Smooth muscle cell (in vitro differentiated cells): Measurements from ENCODE around the gene ZC4H2. TPM values are rescaled to one million over a fixed set of nuclear protein-coding genes. Genes with fewer than 3 reads are reported as not detected.

ENCODE experiments used
- DNase-seq: peaks from one replicate; lab custom pipeline; 2025; ENCODE audit not compliant: unreplicated experiment; lab: John Stamatoyannopoulos, UW
- H2AFZ ChIP-seq: fragments of 200-600 bp; sonication (generic); 2 replicates; pipeline ENCODE4 v1.6.0; 2016; ENCODE audit warnings: antibody characterized with exemption, low read depth, mild to moderate bottlenecking
- H3F3A ChIP-seq: fragments of 200-600 bp; sonication (generic); 2 replicates; pipeline ENCODE4 v1.6.0; 2017; ENCODE audit warnings: antibody characterized with exemption, low read depth
- H3K27ac ChIP-seq: fragments of 200-600 bp; sonication (generic); 2 replicates; pipeline ENCODE4 v1.5.1; 2016; ENCODE audit warnings: low read depth, mild to moderate bottlenecking
- H3K27me3 ChIP-seq: fragments of 200-600 bp; sonication (generic); 2 replicates; pipeline ENCODE4 v1.6.1; 2016; ENCODE audit warnings: low read depth, mild to moderate bottlenecking
- H3K36me3 ChIP-seq: fragments of 200-600 bp; sonication (generic); 2 replicates; pipeline ENCODE4 v1.5.1; 2016; ENCODE audit warnings: low read depth
- H3K4me1 ChIP-seq: fragments of 200-600 bp; sonication (generic); 2 replicates; pipeline ENCODE4 v1.5.1; 2016; ENCODE audit warnings: low read depth
- H3K4me2 ChIP-seq: fragments of 200-600 bp; sonication (generic); 2 replicates; pipeline ENCODE4 v1.6.0; 2016; ENCODE audit warnings: mild to moderate bottlenecking
- H3K4me3 ChIP-seq: fragments of 200-600 bp; sonication (generic); 2 replicates; pipeline ENCODE4 v1.5.1; 2016; ENCODE audit warnings: mild to moderate bottlenecking
- H3K79me2 ChIP-seq: fragments of 200-600 bp; sonication (generic); 2 replicates; pipeline ENCODE4 v1.6.0; 2016; ENCODE audit warnings: low read depth, mild to moderate bottlenecking
- H3K9ac ChIP-seq: fragments of 200-600 bp; sonication (generic); 2 replicates; pipeline ENCODE4 v1.6.0; 2016; ENCODE audit warnings: low read depth
- H3K9me3 ChIP-seq: fragments of 200-600 bp; sonication (generic); replicated peaks from 2 replicates; pipeline ENCODE4 v1.5.1; 2016; ENCODE audit warnings: low read depth
- H4K20me1 ChIP-seq: fragments of 200-600 bp; sonication (generic); 2 replicates; pipeline ENCODE4 v1.6.0; 2016; ENCODE audit warnings: low read depth
- WGBS: methylation state at CpG from one replicate; pipeline ENCODE4 v1.1.7; 2016; ENCODE audit warnings: low lambda C conversion rate; 5-methylcytosine and 5-hydroxymethylcytosine counted together
- polyA plus RNA-seq: library from polyadenylated mRNA; unstranded; fragments of >200 nt; fragmentation: Nextera tagmentation; extraction: Ambion mirVana; gene quantifications from 2 replicates; pipeline ENCODE4 v1.2.1, GENCODE V29; 2016
- total RNA-seq: library from RNA; depleted of rRNA; stranded (reverse); fragments of >200 nt; gene quantifications from 2 replicates; pipeline ENCODE4 v1.2.3, GENCODE V29; 2014
- TF ChIP-seq, protein P1 (sequence below): fragments of 200-600 bp; sonication (generic); IDR thresholded peaks from 2 replicates; pipeline ENCODE4 v1.5.1; 2017; ENCODE audit warnings: borderline replicate concordance, mild to moderate bottlenecking, antibody characterized with exemption; ENCODE audit not compliant: insufficient read depth, poor library complexity, severe bottlenecking

ZC4H2 gene
- total and polyA plus RNA-seq, 2 experiments from 2014 or later, result 17.6 to 18.8 TPM

DNA sequence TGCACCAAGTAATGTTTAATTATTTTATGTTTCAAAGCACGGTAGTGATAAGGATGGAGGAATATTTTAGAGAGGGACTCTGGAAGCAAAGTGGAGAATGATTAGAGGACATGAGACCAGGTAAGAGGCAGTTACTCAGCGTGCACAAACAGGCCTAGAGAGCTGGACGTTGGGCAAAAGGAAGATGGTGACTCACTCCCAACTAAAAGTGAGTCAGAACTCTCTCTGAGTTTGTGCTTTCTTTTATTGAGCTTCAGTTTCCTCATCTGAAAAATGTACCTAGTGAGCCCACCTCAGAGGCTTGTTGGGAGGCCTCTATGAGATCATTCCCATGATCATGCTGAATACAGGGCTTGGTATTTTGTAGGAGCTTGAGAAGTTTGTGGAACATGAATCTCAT, 1.6 kb upstream of the ZC4H2 start:
- 60% methylated on average over 3 of the region's 3 CpGs for WGBS
- no peak overlapping the region for H2AFZ ChIP-seq
- TF ChIP-seq, protein P1, sequence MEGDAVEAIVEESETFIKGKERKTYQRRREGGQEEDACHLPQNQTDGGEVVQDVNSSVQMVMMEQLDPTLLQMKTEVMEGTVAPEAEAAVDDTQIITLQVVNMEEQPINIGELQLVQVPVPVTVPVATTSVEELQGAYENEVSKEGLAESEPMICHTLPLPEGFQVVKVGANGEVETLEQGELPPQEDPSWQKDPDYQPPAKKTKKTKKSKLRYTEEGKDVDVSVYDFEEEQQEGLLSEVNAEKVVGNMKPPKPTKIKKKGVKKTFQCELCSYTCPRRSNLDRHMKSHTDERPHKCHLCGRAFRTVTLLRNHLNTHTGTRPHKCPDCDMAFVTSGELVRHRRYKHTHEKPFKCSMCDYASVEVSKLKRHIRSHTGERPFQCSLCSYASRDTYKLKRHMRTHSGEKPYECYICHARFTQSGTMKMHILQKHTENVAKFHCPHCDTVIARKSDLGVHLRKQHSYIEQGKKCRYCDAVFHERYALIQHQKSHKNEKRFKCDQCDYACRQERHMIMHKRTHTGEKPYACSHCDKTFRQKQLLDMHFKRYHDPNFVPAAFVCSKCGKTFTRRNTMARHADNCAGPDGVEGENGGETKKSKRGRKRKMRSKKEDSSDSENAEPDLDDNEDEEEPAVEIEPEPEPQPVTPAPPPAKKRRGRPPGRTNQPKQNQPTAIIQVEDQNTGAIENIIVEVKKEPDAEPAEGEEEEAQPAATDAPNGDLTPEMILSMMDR, result no peak
- no peaks in the 10 kb centered on the region for H3K27me3 ChIP-seq
- H3K79me2 ChIP-seq, result no peaks in the 10 kb centered on the region
- H3K4me1 ChIP-seq, result no peaks in the 10 kb centered on the region
- H4K20me1 ChIP-seq, result no peaks in the 10 kb centered on the region
- H3K27ac ChIP-seq, result no peak overlapping the region
- H3K4me2 ChIP-seq, result no peak overlapping the region
- H3K9me3 ChIP-seq, result no peaks in the 10 kb centered on the region
- no peak overlapping the region for H3K9ac ChIP-seq
- H3F3A ChIP-seq, result no peaks in the 10 kb centered on the region
- DNase-seq, result no peak
- H3K36me3 ChIP-seq, result no peaks in the 10 kb centered on the region
- H3K4me3 ChIP-seq, result no peak overlapping the region

DNA sequence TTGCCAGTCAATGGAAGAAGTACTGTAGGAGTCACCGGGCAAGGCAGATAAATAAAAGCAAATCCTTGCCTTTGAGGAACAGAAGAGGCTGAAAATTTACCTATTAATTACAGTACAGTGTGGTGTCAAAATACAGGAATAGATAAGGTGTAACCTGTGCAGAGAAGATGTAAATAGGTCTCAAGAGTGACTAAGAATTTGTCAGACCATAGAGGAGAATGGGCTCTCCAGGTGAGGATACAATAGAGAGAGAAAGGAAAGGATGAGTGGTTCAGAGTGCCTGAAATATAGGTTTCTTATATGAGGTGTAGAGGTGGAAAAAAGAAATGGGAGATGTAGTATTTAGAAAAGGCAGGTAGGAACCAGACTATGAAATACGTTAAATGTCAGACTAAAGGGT, 801 bp upstream of the ZC4H2 start:
- Histone ChIP-seq H4K20me1 (no peaks in the 10 kb centered on the region), H3K4me1 (no peaks in the 10 kb centered on the region), H3K4me2 (peak overlapping the region; percentile 86), H3K9me3 (no peaks in the 10 kb centered on the region), H3K27ac (no peak overlapping the region), H3K9ac (no peak overlapping the region), H3K36me3 (no peaks in the 10 kb centered on the region), H3K4me3 (peak overlapping the region; percentile 67), H3F3A (no peaks in the 10 kb centered on the region), H3K79me2 (no peaks in the 10 kb centered on the region), H2AFZ (no peak overlapping the region), H3K27me3 (no peaks in the 10 kb centered on the region)
- no peak for DNase-seq
- TF ChIP-seq, protein P1, result no peak
- WGBS, result 80% methylated on average over 2 of the region's 2 CpGs

DNA sequence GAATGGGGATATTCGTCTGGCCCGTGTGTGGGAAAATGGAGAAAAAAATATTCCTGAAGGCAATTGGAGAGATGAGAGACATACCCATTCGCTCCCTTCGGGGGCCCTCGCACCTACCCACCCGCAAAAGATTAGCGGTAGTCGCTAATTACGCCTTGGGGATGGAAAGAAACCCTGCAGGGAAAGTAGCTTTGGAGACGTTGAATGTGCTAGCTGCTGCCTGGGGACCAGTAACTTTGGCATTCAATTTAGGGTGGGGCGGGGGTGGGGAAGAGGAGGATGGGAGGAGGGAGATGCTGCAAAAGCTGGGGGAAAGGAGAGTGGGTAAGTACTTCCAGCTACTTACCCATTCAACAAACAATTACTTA, 407 bp upstream of the ZC4H2 start:
- Histone ChIP-seq H3K9me3 (no peaks in the 10 kb centered on the region), H3F3A (no peaks in the 10 kb centered on the region), H4K20me1 (no peaks in the 10 kb centered on the region), H2AFZ (peak overlapping the region; percentile 80), H3K4me2 (peak overlapping the region; percentile 86), H3K27ac (no peak overlapping the region), H3K4me3 (peak overlapping the region; percentile 67), H3K9ac (no peak overlapping the region), H3K36me3 (no peaks in the 10 kb centered on the region), H3K4me1 (no peaks in the 10 kb centered on the region), H3K79me2 (no peaks in the 10 kb centered on the region), H3K27me3 (no peaks in the 10 kb centered on the region)
- DNase-seq, result no peak
- TF ChIP-seq, protein P1, result no peak
- WGBS, result 39% methylated on average over 11 of the region's 11 CpGs

GRCh38 chrX:64975491-64975890, 759 bp downstream of the ZC4H2 start:
- Histone ChIP-seq H3K36me3 (no peaks in the 10 kb centered on the region), H3K27ac (no peak overlapping the region), H4K20me1 (no peaks in the 10 kb centered on the region), H3K79me2 (no peaks in the 10 kb centered on the region), H3K27me3 (no peaks in the 10 kb centered on the region), H3K4me2 (peak overlapping the region; percentile 86), H3K9me3 (no peaks in the 10 kb centered on the region), H3K4me3 (peak overlapping the region; percentile 67), H2AFZ (peak overlapping the region; percentile 80), H3K4me1 (no peaks in the 10 kb centered on the region), H3F3A (no peaks in the 10 kb centered on the region), H3K9ac (no peak overlapping the region)
- TF ChIP-seq, protein P1, result no peak
- WGBS, result 44% methylated on average over 24 of the region's 24 CpGs
- no peak for DNase-seq
